HL-60/S4 treated with phorbol 12-myristate 13-acetate at 8.2 ng/mL for 4 days and 3 days (cell line): ENCODE results near the gene CLDN9.

ENCODE experiments used
- in situ Hi-C: fragments of 300-500 bp; cut with MboI; formaldehyde crosslinking; loops from 2 replicates; pipeline ENCODE4 v1.15.0; 2022; ENCODE audit warnings: low sequenced_read_pairs

CLDN9 gene

DNA sequence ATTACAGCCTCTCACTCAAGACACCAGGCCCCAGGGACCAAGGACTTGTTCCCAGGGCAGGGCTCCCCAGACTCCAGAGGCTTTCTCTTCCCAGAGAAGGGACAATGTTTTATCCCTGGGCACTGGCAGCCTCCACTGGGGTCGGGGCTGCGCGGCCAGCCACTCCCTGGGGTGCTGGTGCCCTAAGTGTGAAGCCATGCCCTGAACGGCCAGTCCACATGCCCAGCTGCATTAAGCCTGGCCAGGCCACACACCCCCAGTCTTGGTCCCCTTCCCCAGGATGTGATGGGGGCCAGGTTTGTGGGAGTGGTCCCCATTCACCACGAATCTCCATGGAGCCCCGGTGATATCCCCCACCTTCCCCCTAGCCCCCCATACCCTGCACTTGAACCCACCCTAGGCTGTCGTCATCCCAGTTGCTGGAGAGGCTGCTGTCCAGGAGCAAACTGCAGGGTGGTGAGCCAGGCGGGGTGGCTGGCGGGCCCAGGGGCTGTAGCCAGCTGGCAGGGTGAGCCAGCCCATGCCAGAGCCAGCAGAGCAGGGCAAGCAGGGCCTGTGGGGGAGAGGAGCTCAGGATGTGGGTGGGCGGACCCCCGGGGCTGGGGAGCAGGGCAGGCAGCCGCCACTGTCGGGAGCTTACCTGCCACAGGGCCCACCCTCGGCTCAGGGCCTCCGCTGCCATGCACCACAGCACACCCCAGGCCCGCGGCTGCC lies 39.0 kb upstream of the CLDN9 start:
- in situ Hi-C loops: no loop called here

- in situ Hi-C loops: no loop called here
These were observed 38.2 kb upstream of the CLDN9 start for GRCh38 chr16:2974319-2975056.

DNA sequence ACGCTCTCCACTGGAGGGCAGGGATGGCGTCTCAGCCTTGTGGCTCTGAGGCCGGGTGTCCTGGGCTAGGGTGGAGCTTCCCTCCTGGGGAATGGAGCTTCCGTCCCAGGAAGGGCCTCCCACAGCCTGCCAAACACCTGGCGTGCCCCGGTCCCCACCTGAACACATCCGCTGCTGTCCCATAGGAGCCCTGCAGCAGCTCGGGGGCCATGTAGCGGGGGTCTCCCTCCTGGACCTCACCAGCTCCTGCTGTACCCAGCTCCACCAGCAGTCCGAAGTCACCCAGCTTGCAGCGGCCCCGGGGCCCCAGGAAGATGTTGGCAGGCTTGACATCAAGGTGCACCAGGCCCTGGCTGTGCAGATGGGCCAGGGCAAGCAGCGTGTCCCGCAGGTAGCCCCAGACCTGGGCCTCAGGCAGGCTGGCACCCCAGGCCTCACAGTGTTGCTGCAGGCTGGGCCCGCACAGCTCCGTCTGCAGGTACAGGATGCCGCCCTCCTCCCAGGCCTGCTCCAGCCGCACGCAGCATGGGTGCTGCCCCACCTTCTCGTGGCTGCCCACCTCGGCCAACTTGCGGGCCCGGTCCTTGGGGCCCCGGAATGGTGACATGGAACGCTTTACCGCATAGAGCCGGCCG lies 37.4 kb upstream of the CLDN9 start:
- in situ Hi-C loops: no loop called here

- in situ Hi-C loops: no loop called here
These were observed 36.5 kb upstream of the CLDN9 start for GRCh38 chr16:2976201-2976600.

DNA sequence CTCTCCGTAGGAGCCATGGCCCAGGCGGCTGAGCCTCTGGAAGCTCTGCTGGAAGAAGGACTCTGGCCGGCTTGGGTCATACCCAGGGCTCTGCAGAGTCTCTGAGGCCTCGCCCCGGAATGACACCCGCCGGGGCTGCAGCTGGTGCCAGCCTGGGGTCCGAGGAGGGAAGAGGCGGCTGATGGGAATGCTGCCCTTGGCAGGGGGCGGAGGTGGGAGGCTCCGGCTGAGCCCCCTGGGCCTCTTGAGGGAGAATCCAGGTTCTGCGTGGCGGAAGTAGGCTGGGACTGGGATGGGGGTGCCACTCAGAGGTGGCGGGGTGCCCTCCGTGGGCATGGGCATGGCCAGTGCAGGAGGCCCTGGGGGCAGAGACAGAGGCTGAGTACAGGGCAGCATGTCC lies 36.0 kb upstream of the CLDN9 start:
- in situ Hi-C loops: no loop called here

GRCh38 chr16:2977440-2977839 lies 35.3 kb upstream of the CLDN9 start:
- in situ Hi-C loops: no loop called here

DNA sequence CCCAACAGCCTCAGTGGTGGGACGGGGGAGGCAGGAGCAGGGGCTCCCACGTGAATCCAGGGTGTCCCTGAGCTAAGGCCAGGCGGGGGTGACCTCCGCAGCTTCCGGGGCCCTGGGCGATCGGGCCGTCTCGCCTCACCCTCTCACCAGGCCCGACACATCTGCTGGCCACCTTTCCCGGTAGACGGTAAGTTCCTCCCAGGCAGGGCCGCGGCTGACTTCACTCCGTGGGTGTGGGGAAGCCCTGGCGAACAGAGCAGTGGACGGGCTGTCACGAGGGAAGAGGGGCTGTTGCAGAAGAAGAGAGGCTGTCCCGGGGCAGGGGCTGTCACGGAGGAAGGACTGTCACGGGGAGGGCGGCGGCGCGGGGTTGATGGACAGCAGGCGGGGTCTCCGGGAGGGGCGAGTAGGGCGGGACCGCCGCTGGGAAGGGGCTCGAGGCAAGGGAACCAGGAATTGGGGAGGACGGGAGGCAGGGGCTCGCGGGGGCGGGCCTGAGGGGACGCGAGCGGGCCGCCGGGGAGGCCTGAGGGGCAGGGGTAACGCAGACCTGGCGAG lies 33.0 kb upstream of the CLDN9 start:
- in situ Hi-C loops: no loop called here

DNA sequence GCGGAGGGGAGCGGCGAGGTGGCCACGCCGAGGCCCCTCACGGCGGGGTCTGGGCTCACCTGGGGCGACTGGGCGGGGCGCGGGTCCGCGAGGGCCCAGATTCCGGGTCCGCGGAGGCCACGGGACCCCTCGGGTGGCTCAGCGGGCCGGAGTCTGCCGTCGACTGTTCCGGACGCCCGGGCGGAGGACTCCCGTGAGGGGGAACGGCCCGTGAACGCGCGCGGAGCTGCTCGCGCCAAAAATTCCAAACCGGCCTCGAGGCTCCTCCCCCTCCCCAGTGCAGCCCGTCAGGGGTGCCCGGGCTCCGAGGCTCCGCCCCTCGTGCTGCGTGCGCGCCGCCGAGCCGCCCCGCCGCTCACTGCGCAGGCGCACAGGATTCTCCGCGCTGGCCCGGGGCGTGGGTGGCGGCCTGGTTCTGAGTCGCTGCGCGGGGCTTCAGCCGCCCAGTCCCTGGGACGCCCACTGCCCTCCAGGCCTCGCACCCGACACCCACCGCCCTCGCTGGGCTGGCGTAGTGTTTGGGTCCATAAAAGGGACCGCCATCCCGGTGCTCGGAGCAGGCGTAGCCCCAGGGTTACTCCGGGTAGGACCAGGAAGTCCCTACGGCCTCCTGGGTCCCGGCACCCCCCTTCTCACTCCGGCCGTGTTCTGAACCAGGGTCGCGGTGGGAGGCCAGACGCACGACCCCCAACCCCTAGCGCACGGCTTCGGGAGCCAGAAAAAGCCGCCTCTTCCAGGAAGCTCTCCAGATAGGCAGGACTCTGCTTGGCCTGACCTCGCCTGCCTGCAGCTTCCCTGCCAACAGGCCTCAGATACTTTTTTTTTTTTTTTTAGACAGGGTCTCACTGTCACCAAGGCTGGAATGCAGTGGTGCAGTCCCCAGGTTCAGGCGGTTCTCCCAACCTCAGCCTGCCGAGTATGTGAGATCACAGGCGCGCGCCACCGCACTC lies 32.2 kb upstream of the CLDN9 start, which contains the start of gene PKMYT1:
Gene PKMYT1, minus strand, starts transcription at position 220 of the 950 bp plus-strand sequence. CDS start 789 bp downstream, outside the sequence.
- in situ Hi-C loops: no loop called here

DNA sequence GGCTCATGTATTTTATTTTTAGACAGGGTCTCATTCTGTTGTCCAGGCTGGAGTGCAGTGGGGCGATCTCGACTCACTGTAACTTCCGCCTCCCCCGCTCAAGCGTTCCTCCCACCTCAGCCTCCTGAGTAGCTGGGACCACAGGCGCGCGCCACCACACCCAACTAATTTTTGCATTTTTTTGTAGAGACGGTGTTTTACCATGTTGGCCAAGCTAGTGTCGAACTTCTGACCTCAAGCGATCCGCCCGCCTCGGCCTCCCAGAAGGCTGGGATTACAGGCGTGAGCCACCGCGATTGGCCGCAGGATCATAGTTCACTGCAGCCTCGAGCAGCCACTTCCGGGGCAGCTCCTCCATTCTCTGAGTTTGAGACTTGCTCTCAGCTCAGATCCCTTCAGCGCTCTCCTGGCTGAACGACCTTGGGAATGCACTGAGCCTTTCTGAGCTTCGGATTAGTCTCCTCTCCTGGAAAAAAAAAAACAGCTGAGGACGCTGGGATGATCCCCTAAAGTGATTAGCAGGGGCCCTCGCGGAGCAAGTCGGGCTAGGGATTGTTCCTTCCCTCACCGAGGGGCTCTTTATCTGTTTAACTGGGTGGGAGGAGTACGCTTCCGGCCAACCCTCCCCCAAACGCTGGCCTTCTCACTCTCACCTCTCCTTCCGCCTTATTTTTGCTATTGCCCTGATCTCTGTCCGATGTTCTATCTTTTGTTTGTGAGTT lies 31.4 kb upstream of the CLDN9 start:
- in situ Hi-C loops: no loop called here

GRCh38 chr16:2981899-2982250 lies 30.8 kb upstream of the CLDN9 start:
- in situ Hi-C loops: no loop called here

- in situ Hi-C loops: no loop called here
These were observed 30.3 kb upstream of the CLDN9 start for GRCh38 chr16:2982402-2982801.

DNA sequence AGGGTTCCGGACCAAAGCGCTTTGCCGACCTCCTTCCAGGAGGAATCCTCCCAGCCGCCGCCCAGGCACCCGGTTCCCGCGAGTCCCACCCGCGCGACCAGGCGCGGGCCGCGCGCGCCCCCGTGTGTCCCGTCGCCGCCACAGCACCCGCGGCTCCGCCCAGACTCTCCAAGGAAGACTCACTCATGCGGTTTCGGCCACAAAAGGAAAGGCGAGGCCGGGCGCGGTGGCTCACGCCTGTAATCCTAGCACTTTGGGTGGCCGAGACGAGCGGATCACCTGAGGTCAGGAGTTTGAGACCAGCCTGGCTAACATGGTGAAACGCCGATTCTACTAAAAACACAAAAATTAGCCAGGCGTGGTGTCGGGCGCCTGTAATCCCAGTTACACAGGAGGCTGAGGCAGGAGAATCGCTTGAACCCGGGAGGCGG lies 29.0 kb upstream of the CLDN9 start:
- in situ Hi-C loops: no loop called here

- in situ Hi-C loops: no loop called here
These were observed 27.3 kb upstream of the CLDN9 start for GRCh38 chr16:2985462-2985861.

DNA sequence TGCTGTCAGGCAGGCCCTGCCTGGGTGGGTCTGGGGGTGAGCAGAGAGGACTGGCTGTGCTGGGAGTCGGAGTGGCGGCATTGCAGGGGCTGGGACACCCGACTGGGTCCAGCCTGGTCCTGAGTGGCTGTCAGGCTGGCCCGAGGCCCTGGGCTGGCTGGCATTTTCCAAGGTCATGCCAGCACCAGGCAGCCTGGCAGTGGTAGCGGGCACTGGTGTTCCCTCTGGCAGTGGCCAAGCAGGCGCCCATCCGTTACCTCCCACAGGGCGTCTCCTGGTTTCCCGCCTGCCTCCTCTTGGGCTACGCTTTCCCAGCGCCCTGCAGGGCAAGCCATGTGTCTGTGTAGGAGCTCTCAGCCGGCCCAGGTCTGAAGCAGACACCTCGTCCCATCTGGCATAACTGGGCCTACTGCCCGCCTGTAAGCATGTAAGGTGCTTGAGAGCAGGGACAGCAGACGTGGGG lies 26.8 kb upstream of the CLDN9 start:
- in situ Hi-C loops: no loop called here

- in situ Hi-C loops: no loop called here
These were observed 26.0 kb upstream of the CLDN9 start for GRCh38 chr16:2986623-2987188.

- in situ Hi-C loops: no loop called here
These were observed 25.4 kb upstream of the CLDN9 start for GRCh38 chr16:2987286-2987685.

DNA sequence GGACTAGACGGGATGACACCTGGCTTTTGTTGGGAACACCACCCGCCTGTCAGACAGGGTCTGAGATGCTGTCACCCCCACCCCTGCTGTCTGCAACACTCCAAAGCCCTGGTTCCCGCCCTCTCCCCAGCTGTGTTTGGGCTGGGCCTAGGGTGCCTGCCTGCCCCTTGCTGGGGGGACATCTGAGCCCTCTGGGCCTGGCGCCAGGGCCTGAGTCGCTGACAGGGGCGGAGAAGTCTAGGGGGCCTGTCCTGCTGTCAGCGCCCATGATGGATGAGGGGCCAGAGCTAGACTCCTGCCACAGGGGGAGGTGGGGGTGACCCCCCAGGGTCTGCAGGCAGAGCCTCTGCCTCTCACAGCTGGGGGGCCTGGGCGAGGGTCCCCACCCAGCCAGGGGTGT lies 24.9 kb upstream of the CLDN9 start:
- in situ Hi-C loops: no loop called here

DNA sequence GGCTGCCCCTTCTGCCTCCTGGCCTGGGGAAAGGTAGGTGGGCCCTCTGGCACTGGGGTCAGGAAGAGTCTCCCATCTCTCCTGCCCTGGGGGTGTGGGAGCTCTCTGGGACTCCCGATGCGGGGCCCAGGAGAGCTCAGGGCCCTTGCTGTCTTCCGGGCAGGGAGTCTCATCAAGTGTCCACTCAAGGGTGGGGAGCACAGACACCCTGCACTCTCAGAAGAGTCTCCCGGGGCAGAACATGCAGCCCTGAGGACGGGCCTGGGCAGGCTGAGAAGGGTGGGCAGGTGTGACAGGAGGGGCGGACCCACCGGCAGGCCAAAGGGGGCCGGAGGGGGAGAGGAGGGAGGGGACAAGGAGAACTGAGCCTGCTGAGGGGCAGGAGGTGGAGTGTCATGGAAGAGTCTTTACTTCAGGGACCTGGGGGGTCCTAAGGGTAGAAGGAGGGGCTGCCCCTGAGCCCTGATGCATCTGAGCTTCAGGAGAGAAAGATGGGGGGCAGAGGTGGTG lies 24.1 kb upstream of the CLDN9 start:
- in situ Hi-C loops: no loop called here

DNA sequence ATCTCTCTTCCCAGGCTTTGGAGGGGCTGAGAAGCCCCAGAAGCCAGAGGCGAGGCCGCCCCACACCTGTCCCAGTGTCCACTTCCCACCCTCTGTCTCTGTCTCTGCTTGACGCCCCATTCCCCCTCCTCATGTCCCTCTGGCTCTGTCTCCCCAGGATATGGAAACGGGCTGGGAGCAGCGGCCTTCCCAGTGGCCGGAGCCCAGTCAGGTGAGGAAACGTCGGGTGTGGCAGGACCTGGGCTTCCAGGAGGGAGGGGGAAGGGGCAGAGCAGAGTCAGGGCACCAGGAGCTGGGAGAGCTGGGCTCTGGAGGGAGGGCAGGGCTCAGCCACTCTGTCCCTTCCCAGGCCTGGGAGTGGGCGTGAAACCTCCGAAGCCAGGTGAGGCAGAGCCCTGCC lies 21.8 kb upstream of the CLDN9 start:
- in situ Hi-C loops: no loop called here
